Panc1 (cell line): Measurements from ENCODE around the gene EYS.

Experiments used
- CTCF ChIP-seq: fragments of 450-650 bp; IDR thresholded peaks from 2 replicates; pipeline ENCODE4 v1.5.1; 2017; ENCODE audit warnings: mild to moderate bottlenecking
- POLR2AphosphoS5 ChIP-seq: IDR thresholded peaks from 2 replicates; pipeline ENCODE4 v1.6.1; 2012; ENCODE audit warnings: mild to moderate bottlenecking, low read depth, low read length, moderate library complexity

DNA sequence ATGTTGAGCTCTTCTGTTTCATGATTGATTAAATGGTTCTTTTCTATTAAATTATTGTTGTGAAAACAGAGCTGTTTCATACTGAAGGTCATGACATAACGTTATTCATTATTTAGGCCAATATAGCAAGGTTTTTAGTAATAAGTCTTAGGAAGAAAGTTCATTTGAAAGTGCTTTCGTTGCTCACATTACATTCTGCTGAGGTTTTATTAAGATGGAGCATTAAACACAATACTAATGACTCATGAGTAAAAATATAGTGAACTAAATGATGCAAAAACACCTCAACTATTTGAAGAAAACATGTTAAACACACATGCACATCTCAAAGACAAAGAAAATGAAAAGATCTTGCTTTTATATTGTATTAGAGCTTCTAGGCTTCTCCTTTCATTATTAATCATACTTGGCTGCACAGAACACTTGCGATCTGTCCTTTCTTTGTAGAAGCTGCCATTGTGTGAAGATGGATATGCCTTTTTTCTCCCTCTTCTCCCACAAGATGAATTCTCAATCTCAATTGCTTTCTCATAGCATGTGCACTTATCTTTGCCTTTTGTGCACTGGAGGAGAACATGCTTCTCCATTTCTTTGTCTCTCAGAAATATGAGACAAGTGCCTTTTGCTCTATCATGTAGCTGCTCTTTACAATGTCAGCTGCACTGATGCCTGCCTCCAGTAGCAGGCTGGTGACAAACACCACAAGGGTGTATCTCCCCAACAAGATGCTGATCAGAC is 1759.1 kb downstream of the EYS start:
- TF ChIP-seq CTCF, result no peak
- no peak for TF ChIP-seq POLR2AphosphoS5
